ENCODE measurements around the gene SLC12A7. TPM values are rescaled to one million over a fixed set of nuclear protein-coding genes. Genes with fewer than 3 reads are reported as not detected.

SLC12A7 gene
- total and polyA plus RNA-seq, 2 of the 13 experiments (the other 11 are each of a cell fraction or from before 2014, with no cell fraction given): 14.0 to 18.5 TPM

- FAIRE-seq (no peak), DNase-seq (ENCODE audit: low spot score) (no peak), ATAC-seq (no peak)
- H2AFZ ChIP-seq (ENCODE audit: low read length): no peak overlapping the region
- no peaks in the 10 kb centered on the region for H3K9me3 ChIP-seq (ENCODE audit: low read length)
- peak overlapping the region; percentile 26 for H3K27ac ChIP-seq (ENCODE audit: extremely low read length, insufficient read depth, low read length)
- peak overlapping the region; percentile 36 to 82 (median 51); a peak in 5 of 6 replicates for H3K4me3 ChIP-seq (replicated peaks in 1 of 3; ENCODE audit: insufficient read depth in 1 of 3, low read depth in 2 of 3, low read length in 3 of 3)
- CTCF ChIA-PET (ENCODE audit: low intra/inter-chr PET ratio, low total read pairs): no interaction called here
- H3K27me3 ChIP-seq (ENCODE audit: control insufficient read depth in 1 of 2, insufficient read depth in 2 of 2, low read length in 2 of 2): no peaks in the 10 kb centered on the region; a peak in 1 of 5 replicates
- WGBS (ENCODE audit: low lambda C conversion rate): 35% methylated on average over 9 of the region's 27 CpGs
- peaks cover 24% of the 10 kb centered on the region; the same call in 1 of the 2 replicates for H4K20me1 ChIP-seq (ENCODE audit: insufficient read depth, low read length)
- H3K9ac ChIP-seq (ENCODE audit: insufficient read depth, low read depth, low read length): peak overlapping the region; percentile 70
- H3K4me2 ChIP-seq (ENCODE audit: low read depth, low read length): peak overlapping the region; percentile 98
- intact Hi-C loops (cut with micrococcal nuclease; ENCODE audit: unreplicated experiment): no loop called here
- H3K4me1 ChIP-seq (ENCODE audit: insufficient read depth, low read length): peaks cover 78% of the 10 kb centered on the region
- in situ Hi-C loops (cut with HindIII; ENCODE audit: extremely low pct_ligation_motif_present, low pct_unique_long_range_greater_than_20kb): loop anchor here (5.0 kb wide), 2 partner anchors 37 to 38 kb away; no protein-coding TSS in a partner anchor
- peaks cover 70% of the 10 kb centered on the region for H3K79me2 ChIP-seq (ENCODE audit: insufficient read depth, low read length)
- peaks cover 2 to 3% of the 10 kb centered on the region in 2 experiments; a peak in 2 of 5 replicates for H3K36me3 ChIP-seq (replicated peaks in 1 of 2; ENCODE audit: control insufficient read depth in 1 of 2, insufficient read depth in 2 of 2, low read length in 2 of 2)
- no TSS peak for BruUV-seq (replicated peaks)
- POLR2A ChIA-PET: no interaction called here
- TF ChIP-seq ERF (CRISPR knock-in tag; IDR thresholded peaks at IDR 0.05) (no peak), TBP (CRISPR knock-in tag; IDR thresholded peaks at IDR 0.05) (no peak), GZF1 (CRISPR knock-in tag; IDR thresholded peaks at IDR 0.05) (no peak), DRAP1 (CRISPR knock-in tag; IDR thresholded peaks at IDR 0.05) (no peak), ZNF441 (CRISPR knock-in tag; IDR thresholded peaks at IDR 0.05; ENCODE audit: borderline replicate concordance) (no peak), ZNF891 (CRISPR knock-in tag; IDR thresholded peaks at IDR 0.05) (no peak), TBL1XR1 (IDR thresholded peaks at IDR 0.05; ENCODE audit: borderline replicate concordance, low read length, partially characterized antibody) (no peak), ZNF296 (CRISPR knock-in tag; conservative IDR thresholded peaks at IDR 0.05) (no peak), ZNF564 (CRISPR knock-in tag; IDR thresholded peaks at IDR 0.05) (no peak), CAMTA2 (CRISPR knock-in tag; IDR thresholded peaks at IDR 0.05; ENCODE audit: borderline replicate concordance) (0 out of 2 replicates have a peak, but pooled peaks have one; percentile 17), SNAPC4 (CRISPR knock-in tag; IDR thresholded peaks at IDR 0.05) (no peak), ZFP41 (CRISPR knock-in tag; IDR thresholded peaks at IDR 0.05; ENCODE audit: borderline replicate concordance) (no peak), CSRNP1 (CRISPR knock-in tag; IDR thresholded peaks at IDR 0.05) (no peak), ZNF512 (CRISPR knock-in tag; IDR thresholded peaks at IDR 0.05) (0 out of 2 replicates have a peak, but pooled peaks have one; percentile 1), MIER2 (CRISPR knock-in tag; IDR thresholded peaks at IDR 0.05) (no peak), KMT2A (CRISPR knock-in tag; IDR thresholded peaks at IDR 0.05) (0 out of 2 replicates have a peak, but pooled peaks have one; percentile 29)
These were observed 7.4 kb downstream of the SLC12A7 start for GRCh38 chr5:1104327-1105006.
